CD4-positive, alpha-beta T cell treated with Interleukin-6 for 4 hours (primary cell): ENCODE data around the gene ADRA1B.
"Not testable (repeated sequence)": the region's sequence is repeated elsewhere in the genome, so short reads cannot be mapped to it uniquely, and the experiment has no call there.

Source experiments
- DNase-seq: peaks from one replicate; pipeline ENCODE4 v3.0.0-alpha.2; 2020; ENCODE audit warnings: mixed read lengths

Gene ADRA1B

DNA sequence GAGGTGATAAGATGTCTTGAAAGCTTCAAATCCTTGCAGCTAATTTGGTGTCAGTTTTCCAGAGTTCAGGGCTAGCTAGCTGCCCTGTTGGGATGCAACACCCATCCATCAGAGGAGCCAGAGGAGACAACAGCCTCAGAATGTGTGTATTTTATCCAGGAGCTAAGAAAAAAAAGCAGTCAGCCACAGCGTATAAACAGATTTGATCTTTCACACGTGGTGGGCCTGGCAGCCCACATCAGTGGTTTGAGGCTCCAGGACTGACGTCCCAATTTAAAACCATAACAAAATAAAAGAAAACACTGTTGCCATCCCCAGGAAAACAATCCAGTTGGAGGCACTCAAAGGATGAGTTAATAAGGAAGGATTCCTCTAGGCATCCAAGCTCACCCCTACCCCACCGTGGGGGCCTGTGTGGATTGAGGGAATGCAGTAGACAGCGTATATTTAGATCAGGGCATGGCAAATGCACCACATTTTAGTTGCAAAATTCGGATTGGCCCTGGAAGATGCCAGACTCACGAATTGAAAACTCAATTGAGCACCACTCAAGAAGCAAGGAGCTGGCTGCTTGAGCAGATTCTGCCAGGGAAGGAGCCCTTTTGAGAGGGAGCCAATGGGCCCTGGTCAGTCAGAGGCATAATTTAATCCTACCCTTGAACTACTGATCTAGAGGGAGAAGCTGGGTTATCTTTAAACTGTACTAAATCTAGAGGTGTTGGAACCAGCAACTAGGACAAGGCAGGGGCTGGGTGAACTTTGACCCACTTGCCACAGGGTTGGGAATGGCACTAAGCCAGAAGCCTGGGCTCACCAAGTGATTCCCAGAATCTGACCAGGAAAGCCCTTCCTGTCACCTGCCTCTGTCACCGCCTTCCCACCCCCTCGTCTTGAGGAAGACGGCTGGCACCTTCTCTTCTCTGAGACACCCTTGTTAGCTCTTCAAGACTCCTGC, 17.5 kb downstream of the ADRA1B start:
- no peak for DNase-seq

DNA sequence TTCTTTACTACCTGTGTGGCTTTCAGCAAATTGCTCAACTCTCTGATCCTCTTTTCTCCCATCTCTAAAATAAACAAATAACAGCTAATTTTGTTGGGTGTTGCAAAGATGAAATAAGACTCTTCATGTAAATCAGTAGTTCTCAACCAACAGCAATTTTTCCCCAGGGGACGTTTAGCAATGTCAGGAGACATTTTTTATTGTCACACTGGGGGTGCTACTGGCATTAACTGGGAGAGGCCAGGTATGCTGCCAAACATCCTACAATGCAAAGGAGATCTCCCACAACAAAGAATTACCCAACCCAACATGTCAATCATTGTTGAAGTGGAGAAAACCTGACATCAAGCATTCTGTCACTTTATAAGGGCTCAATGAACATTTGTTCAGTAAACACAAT, 19.7 kb downstream of the ADRA1B start:
- DNase-seq: no peak

DNA sequence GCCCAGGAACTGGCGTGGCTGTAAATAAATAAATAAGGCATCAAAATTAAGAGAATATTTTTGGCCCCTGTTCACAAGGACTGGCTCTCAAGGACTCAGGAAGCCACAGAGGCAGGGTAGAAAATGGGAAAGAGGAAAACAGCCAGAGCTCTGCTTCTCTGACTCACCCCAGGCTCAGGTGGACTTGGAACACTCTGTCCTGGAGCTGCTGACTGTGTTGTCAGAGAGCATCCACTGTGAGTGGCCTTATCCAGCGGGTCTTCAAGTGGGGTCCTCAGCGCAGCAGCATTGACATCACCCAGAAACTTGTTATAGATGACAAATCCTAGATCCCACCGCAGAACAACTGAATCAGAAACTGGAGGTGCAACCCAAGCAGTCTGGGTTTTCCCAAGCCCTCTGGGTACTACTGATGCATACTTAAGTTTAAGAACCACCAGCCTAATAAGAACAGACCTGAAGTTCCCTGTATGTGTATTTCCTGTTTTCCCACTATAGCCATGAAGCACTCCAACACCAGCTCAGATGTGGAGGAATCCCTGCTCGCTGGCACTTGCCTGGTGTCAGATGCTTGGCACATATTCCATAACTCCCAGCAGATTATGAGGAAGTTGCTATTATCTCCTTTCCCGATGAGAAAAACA, 20.5 kb downstream of the ADRA1B start:
- no peak for DNase-seq

DNA sequence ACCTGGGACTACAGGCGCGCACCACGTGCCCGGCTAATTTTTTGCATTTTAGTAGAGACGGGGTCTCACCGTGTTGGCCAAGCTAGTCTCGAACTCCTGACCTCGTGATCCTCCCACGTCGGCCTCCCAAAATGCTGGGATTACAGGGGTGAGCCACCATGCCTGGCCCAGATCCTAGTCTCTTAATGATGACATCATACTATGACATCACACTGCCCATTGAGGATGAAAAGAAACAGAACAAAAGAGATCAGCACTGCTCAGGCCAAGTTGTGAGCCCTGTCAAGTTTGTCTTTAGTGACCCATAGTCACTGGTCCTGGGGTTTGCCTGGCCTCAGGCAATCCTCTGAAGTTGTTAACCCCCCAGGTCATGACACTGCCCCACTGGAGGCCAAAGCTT, 21.3 kb downstream of the ADRA1B start:
- DNase-seq: no peak

DNA sequence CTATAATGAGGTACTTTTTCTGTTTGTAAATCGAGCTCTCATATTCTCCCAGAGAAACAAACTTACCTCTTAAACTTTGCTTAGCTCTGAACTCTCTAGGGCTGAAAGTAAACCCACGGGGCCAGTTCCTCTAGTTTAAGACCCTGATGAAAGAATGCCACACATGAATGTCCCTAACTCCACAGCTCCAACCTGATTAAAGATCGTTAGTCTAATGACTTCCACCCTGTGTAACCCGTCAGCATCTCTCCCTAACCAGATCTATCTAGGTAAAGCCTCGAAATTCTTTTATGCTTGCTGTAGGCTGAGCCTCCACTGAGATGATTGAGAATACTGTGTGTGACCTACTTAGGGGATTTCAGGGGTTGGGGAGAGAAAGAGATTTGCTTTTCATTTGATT, 27.0 kb downstream of the ADRA1B start:
- DNase-seq: no peak

DNA sequence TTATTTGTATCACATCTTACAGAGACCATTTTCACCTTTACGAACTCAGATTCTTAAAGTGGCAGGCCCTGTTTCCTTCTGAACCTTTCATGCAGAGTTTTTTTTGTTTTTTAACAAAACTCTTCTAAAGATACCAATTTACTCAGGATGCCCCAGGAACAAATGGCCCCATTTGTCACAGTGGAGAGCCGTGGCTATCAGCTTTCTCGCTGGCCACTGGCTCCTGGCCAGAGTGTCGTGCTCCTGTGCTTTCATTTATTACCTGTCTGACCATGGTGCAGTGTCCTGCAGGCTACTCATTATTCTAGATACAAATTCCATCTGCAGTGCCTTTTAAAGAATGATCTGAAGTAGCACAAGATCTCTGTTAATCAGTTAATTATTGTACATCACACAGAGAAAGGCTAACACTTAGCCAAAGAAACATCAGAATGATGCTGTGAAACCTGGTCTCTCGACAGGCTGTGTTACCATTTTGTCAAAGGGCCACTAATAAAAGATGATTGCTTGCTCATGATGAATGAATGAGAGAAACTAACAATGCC, 27.8 kb downstream of the ADRA1B start:
- no peak for DNase-seq

DNA sequence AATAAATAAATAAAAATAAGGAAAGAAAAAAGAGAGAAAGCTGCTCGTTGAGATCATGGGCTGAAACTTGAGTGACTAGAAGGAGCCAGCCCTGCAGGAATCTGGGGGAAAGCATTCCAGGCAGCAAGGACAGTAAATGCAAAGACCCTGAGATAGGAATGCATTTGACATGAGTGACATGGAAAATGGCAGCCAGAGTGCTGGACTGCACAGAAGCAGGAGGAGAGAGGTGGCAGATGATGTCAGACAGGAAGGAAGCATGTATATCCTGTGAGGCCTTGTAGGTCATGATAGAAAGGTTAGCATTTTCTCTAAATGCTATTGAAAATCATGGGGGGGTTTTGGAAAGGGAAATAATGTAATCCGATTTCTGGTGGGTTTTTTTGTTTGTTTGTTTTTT, 29.1 kb downstream of the ADRA1B start:
- no peak for DNase-seq

DNA sequence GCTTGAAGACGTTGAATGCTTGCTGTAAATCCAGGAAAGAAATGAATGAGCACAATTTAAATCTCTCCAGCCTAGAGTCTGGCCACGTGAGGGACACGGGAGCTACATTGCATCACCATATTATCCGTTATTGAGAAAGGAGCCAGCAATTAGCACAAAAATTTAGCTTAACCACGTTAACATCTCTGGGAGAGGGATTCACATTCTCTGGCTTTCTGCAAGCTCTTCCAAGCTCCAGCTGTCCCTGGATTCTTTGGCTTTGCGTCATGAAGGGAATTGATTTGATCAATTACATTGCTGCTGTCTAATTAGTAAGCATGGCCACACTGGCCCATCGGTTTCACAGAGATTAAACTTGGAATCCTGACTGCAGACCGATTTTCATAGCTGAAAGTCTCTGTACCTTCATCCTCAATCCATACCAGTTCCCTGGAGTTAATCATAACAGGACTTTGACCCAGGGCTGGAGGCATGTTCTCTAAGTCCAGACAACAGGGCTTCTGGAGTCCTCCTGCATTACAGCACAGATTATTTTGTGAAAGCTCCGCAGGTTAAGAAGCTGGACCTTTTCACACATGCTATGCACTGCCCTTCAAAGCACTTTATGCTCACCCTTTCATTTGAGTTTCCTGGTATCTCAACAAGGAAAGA, 31.6 kb downstream of the ADRA1B start:
- no peak for DNase-seq

DNA sequence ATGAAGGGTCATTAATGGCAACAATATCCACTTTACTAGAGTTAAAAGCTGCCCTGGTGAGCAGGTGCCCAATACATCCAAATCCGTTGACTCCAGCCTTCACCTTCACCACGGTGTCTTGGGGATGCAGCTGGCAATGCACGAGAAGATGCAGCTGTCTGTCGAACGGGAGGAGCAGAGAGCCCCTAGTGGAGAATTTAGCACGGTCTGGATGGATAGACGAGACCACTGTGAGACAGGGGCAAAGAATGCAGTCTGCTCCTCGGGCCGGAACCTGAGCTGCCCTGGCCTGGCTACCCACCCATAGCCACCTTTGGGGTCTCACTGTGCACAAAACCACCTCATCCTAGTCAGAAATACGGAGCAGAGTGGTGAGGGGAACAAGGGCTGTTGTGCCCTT, 35.1 kb downstream of the ADRA1B start:
- DNase-seq: no peak

DNA sequence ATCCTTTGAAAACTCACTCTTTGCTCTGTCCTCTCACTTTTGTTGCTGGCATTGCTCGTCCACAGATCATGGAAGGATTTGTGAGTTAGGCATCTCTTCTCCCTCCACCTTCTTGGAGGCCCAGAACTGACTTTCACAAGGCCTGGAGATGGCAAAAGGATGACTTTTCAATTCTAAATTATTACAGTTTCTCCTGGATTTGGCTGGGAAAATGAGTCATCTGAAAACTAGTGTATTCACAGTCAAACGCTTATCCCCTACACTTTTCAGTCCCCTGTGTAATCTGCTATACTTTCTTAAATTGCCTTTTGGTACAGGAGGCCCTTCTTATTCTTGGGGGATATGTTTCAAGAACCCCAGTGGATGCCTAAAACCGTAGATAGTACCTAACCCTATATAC, 35.6 kb downstream of the ADRA1B start:
- DNase-seq: no peak

DNA sequence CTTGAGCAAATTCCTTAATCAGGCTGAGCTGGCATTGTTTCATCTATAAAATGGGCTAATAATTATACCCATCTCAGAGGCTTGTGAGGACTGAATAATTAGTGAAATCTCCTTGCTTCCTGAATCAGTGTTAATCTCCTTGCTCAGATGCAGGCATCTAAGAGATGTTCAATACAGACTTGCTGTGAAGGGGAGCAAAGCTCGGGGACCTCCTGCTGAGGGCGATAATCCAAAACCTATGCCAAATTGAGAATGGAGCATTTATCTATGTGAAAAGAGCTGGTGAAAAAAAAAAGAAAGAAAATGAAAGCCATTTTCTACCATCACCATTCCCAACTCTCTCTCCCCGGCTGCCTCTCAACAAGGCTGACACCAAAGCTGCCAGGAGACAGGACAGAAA, 37.3 kb downstream of the ADRA1B start:
- no peak for DNase-seq

DNA sequence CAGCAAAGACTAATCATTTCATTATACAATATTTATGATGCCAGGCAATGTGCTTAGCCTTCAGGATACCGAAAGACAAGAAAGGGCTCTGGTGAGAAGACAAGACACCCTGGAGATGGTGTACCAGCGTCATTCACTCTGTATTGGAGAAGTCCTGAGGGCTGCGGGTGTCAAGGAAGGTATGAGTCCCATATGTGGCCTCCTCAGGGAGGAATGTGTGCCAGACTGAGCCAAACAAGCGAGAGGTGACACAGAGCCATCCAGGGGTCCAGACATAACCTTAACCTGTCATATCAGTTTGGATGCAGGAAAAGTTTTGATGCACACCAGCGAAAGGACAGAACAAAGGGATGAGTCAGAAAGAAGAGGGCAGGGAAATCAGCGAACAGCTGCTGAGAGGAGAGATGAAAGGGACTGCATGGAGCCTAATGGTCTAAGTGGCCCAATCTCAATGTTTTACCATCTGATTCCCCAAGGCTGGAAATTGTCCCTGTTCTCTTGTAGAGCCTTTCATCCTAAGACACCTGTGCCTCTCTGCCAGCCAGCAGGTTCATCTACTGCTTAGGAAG, 38.9 kb downstream of the ADRA1B start:
- no peak for DNase-seq

DNA sequence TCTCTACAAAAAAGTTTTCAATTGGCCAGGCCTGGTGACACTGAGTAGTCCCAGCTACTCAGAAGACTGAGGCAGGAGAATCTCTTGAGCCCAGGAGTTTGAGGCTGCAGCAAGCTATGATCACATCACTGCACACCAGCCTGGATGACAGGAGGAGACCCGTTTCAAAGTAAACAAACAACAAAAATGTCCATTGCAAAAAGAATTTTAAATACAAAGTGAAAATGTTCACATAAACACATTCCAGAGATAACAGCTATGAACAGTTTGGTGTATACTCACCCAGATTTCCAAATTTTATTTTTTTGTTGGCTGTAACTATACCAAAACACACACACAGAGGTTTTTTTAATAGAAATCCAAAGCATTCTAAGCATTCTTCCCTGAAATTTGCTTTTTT, 39.8 kb downstream of the ADRA1B start:
- DNase-seq: no peak

DNA sequence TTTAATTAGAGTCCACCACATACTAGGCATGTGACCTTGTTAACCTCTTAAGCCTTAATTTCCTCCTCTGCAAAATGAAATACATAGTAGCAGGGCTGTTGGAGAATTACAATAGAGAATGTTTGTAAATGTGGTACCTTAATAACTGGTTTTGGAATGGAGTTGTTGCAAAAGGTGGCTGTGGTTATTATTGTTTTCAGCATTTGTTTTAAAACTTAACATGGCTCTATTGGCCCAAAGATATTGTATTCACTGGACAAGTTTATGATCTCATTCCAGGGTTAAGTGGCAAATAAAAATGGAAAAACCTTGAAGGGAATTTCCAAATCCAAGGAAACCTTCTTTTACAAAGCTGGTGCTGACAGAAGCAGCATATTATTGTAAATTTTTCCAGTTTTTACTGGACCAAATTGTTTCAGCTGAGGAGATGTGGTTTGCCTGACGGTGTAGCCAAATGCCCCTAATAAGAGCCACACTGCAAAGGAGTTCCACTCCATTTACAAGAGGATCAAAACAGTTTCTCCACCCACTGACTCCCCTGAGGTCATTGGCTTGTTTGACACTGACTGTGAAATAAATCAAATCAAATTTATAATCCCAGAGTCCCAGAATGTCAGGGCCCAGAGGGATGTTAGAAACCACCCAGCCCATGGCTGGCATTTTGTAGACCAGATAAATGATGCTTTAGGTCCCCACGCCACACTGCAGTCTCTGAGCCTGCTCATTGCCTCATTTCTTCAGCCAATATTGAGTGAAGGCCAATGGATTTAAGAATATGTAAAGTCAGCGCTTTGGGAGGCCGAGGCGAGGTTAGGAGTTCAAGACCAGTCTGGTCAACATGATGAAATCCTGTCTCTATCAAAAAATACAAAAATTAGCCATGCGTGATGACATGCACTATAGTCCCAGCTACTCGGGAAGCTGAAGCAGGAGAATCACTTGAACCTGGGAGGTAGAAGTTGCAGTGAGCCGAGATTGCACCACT, 45.2 kb downstream of the ADRA1B start:
- no peak for DNase-seq

DNA sequence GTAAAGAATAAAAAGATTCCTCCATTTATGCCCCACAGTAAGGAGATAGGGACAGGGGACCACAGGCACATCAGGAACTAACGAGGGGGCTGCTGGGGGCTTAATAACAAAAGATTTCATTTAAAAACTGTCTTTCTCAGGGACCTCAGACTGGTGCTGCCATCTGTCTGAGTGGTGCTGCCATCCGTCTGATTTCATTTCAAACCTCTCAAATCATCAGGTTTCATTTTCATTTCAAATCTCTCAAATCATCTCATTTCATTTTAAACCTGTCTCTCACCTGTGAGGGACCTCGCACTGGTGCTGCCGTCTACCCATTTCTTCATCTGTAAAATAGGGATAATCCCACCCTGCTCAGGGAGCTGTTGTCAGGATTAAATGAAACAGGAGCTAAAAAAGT, 45.9 kb downstream of the ADRA1B start:
- no peak for DNase-seq

DNA sequence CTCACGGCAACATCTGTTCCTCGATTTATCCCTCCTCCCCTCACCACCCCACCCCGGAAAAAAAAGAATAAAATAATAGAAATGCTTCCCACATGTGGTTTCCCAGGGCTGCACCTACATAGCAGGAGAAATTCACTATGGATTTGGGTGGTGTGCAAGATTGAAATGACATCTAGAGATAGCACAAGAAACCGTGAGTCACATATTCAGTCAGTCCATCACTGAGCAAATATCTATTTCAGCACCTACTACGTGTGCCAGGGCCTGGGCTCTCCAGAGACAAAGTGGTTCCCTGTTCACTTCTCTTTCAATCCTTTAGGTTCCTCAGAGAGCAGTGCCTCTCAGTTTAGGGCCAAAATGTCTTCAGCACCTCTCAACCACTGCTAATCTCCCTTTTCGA, 47.7 kb downstream of the ADRA1B start:
- no peak for DNase-seq

DNA sequence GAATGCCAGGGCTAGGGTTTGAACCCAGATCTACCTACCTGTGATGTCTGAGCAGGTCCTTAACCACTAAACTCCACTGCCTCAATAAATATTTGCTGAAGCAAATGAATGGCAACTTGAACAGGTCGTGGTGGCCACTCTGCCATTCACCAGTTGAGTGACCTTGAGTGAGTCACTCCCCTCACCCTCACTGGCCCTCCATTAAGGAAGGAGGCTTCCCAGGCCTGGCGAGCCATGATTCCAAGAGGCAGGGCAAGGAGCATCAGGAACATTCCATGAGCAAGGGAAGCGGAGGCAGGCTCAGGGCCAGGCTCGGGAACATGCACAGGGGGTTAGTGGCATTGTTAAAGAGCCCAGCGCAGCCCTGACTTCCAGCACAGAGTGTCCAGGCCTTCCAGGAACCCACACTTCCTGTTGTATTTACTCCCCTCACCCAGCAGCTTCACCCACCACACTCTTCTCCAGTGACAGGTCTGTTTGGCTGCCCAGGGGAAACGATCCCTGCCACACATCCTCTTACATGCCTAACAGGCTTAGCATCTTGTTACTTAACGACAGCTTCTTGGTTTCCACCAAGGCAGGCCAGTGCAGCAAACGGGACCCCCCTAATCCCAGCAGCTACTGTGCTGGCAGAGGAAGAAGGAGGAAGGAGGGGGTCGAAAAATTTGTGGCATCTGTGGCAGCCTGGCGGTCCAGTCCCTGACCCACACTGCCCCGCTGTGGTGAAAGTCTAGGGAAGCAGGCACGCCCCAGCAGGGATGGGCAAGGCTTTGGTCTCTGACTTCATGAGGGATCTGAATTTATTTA, 49.0 kb downstream of the ADRA1B start:
- no peak for DNase-seq

DNA sequence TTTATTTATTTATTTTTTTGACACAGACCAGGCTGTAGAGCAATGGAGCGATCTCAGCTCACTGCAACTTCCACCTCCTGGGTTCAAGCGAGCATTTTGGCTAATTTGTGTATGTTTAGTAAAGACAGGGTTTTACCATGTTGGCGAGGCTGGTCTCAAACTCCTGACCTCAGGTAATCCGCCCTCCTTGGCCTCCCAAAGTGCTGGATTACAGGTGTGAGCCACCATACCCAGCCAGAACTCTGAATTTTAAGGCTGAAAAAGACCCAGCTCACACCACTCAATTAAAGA, 49.5 kb downstream of the ADRA1B start:
- DNase-seq: not testable (repeated sequence)

DNA sequence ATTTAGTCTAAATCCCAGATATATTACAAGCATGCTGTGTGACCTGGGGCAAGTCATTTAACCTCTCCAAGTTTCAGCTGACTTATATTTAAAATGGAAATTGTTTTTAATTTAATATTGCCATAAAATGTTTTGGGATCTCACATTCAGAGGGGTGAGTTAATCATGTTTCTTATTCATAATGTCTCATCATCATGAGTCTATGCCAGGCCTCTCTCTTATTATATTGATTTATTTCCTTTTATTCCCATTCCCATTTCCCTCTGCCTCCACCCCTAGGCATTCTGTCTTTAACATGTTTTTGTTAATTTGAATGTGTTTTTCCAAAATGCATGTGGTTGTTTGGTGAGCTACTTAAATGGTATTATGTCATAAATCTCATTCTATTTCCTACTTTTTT, 53.7 kb downstream of the ADRA1B start:
- no peak for DNase-seq

DNA sequence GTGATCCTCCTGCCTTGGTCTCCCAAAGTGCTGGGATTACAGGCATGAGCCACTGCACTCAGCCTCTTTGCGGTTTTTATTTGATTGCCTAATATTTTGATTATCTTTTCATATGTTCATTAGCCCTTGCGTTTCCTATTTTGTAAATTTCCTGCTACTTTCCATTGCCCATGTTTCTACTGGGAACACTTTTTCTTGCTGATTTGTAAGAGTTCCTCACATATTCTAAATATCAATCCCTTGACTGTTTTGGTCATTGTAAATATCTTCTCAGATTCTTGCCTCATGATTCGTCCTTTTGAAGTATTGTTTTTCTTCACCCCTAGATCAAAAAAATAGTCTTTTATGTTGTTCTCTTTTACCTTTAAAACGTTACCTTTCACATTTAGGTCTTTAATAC, 54.8 kb downstream of the ADRA1B start:
- no peak for DNase-seq

DNA sequence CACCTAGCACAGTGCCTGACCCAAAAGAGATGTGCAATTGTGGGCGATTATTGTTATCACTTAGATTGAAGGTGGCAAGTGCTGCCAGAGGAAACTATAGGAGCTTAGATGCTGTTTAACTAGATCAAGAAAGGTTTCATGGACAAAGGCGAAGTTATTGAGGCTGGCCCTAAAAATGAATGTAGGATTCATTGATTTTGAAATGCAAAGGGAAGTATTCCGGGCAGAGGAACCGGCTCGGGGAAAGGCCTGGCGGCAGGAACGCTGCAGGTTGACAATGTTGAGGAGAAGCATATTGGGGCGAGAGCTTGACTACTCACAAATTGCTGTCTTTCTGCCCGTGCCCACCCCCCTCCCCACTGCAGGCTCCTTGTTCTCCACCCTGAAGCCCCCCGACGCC, 55.2 kb downstream of the ADRA1B start:
- DNase-seq: no peak
